Activated CD4-positive, alpha-beta T cell treated with anti-CD3 and anti-CD28 coated beads for 4 hours (primary cell): ENCODE results near the gene PTPRJ.

Source experiments
- DNase-seq, 2 donors: peaks; one replicate each; pipeline ENCODE4 v3.0.0-alpha.2; 2020

The PTPRJ gene

DNA sequence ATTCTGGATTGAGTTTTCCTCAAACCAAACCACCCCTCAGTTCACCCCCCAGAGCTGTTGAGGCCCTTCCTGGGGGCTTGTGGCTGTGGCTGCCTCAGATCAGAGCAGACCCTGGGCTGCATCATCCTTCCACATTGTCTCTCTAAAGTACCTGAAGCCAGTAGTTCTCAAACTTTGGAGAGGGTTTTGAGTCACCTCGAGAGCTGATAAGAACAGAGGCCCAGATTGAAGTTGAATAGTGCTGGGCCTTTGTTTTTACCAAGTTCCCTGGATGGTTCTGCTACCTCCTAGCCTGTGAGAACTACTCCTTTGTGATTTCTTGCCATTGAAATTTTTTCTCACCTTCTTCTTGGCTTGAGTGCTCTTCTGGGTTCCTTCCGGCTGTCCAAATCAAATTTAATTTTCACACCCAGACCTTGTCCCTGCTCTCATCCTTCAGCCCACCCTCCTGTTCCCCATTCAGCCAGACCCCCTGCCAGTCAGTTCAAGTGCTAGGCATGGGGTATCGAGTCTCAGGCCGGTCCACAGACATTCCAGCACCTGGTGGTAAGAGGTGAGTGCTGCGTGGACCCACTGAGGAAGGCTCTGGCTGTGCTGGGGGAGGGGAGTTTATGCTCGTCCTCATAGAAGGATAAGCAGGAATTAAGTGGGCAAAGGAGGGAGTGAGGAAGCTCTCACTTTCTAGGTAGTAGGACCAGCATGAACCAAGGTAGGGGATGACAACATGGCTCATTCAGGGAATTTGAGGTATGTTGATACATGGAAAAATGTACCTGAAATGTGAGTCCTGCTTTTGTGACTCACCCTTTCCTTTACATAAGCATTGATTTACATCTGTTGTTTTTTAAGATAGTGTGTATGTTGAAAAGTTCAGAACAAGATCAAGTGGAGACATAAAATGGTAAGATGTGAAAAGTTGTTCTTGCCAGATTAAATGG, 116.5 kb downstream of the PTPRJ start:
- DNase-seq, result no peak

DNA sequence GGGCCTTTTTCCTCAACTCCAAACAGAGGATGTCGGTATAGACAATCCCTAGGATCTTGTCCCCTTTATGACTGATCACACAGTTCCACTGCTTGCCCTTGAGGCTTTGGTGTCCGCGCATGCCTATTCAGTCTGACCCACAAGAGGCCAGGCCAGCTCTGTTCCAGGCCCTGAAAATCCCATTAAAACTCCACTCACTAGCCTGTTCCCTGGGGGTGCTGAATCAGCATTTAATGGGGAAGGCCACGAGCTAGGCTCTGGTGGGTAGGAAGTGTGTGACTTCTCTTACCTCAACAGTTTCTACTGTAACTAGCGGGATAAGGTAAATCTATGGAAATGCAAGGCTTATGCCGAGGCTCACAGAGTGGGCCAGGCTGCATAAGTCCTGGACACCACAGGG, 117.7 kb downstream of the PTPRJ start:
- no peak for DNase-seq

DNA sequence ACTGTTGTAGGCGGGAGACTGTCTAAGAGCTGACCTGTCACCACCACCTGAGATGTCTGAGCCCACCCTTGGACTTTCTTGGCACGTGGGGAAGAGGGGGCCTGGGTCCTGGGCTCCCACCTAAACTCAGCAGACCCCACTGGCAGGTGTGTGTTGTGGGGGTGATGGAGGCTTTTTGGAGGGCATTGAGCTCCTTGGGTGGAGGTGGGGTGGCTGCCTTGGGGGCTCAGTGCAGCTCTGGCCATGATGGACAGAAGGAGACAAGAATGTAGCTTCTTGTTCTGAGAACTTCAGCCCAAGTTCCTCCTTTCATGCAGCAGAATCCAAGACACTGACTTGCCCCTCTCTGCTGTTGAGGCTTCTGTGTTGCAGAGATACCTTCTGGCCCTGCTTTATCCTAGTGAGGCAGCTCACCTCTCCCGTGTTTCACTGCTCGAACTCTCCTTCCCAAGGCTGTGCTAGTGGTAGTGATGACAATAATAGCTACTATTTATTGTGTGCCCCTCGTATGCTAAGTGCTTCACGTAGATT, 119.6 kb downstream of the PTPRJ start:
- DNase-seq, result no peak

DNA sequence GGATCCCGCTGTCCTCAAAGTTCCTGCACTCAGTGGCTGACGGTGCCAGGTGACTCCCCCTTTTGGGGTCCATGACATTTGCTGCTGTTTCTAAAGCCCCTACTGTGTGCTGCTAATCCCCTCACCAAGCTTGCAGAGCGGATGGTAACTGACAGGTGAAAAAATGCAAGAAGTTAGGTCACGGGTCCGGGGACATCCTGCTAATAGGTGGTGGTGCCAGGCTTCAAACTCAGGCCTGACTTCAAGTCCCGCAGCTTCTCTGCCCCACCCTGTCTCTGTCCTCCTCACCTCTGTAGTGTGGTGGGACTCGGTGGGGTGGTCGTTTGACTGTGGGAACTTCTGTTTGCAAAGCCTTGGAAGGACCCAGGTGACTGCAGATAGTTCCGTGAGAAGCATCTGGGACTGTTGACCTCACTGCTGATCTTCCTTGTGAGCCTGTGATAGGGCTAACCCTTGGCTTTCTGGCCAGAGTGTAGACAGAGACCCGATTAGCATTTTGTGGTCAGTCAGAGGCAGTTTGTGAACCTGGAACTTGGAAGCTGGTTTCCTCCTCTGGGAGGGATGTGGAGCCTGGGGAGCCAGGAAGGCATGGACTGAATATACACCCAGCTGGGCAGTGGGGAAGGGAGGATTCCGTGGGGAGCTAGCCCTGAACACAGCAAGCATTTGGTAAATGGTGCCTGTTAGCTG, 120.8 kb downstream of the PTPRJ start:
- DNase-seq, result no peak

DNA sequence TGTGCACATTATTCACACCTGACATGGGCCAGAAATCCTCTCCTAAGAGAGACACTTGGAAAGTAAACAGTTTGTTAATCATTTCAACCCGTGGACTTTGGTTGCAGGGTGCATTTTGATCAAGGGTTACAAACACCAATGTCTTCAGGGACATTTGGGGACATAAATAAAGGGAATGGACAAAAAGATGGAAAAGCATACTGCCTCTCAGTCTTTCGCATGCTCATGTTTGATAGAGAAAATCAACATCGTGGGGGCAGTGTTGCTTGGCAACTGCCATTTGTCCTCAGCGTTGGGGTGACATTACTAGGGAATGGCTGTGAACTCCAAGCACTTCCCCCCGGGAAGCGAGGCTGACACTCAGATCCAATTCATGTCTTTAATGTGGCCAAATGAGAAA, 121.6 kb downstream of the PTPRJ start:
- DNase-seq, result no peak

DNA sequence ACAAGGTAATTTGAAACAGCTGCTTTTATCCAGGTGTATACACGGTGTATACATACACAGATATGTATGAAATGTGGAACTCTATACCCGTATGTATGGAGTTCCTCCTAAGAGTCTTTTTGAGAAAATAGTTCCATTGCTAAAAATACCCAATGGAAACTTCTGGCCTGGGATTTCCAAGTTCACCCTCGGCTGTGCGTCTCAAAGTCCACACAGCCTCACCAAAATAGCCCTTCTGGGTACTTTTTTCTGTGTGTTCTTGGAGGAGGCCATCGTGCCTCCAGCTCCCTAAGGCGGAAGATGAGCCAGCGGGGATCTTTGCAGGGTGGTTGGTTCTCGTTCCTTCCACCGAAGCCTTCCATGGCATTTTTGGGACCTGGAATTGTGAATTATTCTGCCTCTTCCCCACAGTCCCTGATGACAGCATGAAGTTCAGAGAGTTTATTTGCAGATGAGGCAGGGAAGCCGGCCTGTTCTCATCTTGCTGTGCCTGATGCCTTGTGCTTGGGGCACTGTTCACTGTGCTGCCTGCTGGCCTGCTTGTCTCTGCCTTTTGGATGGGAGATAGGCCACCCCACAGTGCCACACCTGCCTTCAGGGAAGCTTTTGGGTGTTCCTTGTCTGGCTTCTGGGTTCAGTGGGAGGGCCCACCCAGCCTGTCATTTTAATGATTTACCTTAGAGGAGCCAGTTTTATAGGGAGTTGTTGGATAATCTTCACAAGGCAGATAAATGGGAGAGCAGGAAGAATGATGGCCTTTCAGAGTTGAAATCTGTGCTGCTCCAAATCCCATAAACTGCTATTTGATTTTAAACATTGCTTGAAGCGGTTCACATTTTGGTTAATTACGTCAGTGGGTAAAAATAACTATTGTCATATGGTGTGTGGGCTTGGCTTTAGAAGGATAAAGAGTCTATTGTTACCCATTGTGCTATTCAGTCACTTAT, 123.5 kb downstream of the PTPRJ start:
- no peak for DNase-seq

DNA sequence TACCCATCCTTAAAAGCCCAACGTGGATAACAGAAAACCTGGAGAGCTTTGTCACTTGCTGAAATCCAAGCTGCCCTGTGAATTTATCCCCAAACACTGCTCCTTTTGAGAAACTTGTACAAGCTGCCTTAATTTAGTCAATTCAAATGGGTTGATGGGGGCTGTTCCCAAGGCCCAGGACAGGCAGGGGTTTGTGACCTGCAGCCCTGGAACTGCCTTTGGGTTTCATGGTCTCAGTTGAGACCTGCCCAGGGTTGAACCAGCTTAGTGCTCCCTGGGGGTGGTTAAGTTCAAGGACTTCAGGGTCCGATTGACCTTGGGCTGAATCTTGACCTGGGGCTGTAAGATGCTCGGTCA, 124.2 kb downstream of the PTPRJ start:
- no peak for DNase-seq

DNA sequence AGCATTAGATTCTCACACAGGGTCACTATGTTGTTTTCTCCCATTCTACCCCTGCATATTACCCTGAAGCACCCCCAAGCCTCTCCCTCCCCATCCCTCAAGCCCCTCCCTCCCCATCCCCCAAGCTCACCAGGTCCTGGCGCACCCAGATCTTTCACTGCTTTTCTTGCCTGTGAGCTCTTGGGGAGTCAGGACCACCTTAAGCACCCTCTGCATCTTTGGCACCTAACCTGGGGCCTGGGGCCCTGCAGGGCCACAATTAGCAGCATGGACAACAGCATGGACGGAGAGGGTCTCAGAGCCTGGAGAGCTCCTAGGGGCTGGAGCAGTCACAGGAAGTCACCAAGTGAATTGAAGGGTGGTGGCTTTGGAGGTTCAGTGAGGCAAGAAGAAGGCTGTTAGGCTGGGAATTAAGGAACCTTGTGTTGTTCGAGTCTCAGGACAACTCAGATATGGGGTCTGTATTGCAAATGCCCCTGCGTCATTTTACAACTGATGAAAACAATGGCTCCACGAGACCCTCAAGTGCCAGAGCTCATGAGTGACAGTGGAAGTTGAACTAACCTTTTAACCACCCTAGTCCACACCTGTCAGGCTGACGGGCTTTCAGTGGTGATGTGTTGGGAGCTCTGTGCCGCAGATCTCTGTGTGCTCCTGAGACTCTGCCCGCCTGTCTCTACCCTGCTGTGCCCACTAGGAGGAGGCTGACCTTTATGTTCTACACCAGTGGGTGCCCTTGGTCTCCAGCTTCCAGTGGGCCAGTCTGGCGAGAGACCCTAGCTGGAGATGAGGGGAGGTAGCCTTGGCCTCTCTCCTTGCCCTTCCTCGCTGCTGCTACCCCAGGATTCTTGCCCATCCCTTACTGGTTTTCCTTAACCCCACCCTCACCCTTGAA, 125.0 kb downstream of the PTPRJ start:
- no peak for DNase-seq

DNA sequence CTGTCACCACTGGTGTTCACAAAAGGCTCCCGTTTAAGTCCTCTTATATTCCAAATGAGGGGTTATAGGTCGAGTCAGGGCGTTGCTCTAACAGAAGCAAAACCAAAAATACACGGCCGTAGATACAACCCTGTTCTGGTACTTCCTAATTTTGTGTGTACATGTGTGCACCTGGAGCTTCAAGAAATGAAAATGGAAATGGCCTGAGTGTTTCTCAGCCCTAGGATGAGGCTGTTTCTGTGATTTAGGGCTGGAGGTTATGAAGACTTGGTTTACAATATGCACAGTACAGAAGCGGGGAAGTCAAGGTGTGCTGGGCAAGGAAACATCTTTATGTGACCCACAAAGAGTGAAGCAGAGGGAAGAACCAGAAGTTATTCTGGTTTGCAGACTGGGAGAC, 125.8 kb downstream of the PTPRJ start:
- DNase-seq, result no peak

DNA sequence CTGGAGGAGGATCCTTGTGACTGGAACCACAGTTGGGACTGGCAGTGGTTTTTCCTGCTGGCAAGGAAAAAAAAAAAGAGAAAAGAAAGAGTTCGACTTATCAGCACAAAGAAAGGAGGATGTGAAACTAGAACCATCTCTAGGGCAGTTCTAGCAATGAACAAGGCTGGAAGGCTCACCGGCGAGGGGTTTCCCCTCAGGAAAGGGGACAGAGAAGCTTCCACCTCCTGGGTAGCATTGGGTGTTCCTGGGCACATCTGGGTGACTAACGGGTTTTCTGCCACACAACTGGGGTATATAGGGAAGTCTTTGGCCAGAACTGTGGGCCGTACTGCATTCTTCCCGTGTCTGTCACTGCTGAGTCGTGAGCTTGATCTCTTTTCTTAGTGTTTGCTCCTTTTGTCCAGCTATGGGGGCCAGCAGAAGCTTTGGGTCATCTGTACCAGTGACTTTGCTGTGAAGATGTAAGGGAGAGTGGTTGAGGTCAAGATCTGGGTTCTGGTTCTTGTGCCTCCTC, 126.9 kb downstream of the PTPRJ start:
- DNase-seq, result peak; percentile 16 to 32

DNA sequence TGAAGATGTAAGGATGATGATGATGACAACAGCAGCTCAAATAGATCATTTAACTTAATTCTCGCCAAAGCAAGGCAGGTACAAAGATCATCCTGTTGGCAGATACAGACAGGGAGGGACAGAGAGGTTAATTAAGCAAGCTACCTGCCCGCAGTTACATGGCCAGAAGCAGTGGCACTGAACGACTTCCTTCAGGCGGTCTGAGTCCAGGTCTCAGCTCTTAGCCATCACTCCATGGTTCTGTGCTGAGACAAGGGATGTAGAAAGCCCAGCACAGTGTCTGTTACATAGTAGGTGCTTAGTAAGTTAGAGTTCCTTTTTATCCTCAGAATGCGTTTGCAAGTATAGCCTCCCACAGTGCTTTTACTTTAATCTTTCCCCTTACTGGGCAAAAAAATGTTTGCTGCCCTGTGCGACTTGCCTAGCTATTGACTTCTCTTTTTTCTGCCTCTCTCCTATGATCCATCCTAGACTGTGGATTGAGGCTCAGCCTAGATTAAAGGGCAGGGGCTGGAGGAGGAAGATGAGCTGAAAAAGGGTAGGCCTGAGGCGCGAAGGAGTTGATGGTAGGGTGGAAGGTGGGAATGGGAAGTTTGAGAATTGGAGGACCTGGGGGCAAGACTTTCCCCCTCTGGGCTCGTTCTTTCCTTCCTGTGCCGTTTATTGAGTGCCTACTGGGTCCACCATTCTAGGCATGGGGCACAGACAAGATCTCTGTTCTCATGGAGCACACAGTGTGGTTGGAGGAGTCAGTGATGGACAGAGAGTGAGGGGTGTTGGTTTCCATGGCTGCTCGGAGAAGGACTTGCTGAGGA, 128.1 kb downstream of the PTPRJ start:
- no peak for DNase-seq

DNA sequence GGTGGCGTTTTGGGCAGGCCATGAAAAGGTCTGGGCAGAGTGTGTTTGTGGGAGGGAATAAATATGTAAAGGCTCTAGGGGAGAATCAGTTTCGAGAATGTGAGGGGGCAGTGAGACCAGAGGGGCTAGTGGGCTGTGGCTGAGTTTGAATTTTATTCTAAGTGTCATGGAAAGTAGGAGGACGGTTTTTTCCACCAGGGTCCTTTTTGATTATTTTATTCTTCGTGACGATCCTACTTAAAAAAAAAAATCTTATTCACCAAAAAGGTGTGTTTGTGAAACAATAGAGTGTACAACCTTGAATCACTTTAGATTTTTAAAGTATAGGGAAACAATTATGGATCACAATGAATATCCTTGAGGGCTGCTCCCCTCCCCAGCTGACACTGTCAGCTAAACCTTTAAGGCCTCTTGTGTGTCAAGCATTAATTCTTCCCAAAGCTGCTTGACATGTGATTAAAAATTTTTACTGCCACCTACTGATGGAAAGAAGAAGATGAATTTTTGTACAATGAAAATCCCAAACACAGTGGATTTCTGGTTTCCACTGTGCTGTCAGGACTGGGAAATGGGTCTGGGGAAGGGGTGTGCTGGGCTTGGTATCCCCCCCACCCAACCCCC, 128.8 kb downstream of the PTPRJ start:
- no peak for DNase-seq

DNA sequence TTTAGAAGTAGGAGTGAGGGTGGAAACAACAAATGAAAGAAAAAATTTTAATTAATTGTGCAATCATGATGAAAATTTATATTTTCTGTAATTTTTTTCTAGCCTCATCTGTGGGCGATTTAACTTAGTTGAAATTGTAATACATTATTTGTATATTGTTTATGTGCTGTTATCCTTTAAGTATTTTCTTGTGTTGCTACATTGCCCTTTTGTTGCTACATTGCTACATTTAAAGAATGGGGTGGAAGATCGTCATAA, 130.1 kb downstream of the PTPRJ start:
- DNase-seq, result no peak

DNA sequence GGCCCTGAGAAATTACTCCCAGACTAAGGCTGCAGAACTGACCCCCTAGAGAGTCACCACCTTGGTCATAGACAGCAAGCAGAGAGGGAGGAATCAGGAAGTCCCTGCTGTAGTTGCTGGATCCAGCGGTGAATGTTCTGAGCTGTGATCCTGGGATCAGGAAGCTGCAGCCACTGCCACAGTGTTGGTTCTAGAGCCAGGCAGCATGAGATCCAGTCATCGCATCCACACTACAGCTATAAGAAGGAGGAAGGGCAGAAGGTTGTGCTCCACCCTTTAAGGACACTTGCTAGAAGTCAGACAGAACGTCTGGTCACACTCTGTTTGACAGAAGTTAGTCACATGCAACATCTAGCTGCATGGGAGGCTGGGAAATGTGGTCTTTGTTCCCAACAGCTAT, 131.5 kb downstream of the PTPRJ start:
- no peak for DNase-seq

DNA sequence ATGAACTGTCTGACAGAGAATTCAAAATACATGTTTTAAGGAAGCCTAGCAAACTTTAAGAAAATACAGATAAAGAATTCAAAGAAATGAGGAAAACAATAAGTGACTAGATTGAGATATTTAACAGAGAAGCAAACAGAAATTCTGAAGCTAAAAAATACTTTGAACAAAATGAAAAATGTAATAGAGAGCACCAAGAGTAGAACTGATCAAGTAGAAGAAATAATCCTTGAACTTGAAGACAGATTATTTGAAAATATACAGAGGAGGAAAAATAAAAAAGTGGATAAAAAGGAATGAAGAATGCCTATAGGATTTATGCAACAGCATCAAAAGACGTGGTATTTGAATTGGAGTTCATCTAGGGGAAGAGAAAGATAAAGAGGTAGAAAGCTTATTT, 134.4 kb downstream of the PTPRJ start:
- DNase-seq, result no peak

DNA sequence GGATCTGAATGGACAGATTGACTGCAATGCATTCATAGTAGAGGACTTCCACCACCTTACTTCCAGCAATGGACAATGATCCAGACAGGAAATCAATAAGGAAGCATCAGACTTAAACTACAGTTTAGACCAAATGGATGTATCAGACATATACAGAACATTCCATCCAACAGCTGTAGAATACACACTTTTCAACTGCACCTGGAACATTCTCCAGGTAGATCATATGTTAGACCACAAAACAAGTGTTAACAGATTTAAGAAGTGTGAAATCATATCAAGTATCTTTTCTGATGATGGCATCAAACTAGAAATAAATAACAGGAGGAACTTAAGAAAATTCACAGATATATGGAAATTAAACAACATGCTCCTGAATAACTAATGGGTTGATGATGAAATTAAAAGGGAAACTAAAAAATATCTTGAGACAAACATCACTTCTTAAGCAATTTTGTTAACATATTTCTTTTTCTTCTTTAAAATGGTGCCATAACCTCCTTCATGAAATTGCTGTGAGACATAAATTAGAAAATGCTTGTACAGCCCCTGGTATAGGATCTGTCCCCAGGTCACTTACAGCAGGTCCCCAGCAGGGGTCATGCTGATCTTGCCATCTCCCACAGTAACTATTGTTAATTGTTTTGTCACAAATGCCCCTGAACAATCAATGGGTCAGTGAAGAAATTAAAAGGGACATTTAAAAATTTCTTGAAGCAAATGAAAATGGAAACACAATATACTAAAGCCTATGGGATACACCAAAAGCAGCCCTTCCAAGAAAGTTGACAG, 136.3 kb downstream of the PTPRJ start:
- no peak for DNase-seq

DNA sequence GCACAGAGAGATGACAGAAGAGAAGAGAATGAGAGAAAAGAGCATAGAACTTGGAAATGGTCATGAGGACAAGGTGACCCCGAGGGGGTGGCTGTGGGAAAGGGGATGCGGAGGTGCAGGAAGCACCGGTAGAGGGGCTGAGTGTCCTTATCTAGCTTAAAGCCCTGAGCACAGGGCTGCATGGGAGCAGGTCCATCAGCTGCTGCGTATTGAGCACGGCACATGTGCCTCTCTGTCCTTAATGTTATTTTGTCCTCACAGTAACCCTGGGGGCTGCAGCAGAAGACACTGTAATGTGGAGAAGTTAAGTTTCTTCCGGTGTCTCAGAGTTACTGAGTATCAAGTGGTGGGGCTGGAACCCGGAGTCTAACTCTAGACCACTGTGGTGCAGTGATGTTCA, 141.9 kb downstream of the PTPRJ start:
- DNase-seq, result no peak

DNA sequence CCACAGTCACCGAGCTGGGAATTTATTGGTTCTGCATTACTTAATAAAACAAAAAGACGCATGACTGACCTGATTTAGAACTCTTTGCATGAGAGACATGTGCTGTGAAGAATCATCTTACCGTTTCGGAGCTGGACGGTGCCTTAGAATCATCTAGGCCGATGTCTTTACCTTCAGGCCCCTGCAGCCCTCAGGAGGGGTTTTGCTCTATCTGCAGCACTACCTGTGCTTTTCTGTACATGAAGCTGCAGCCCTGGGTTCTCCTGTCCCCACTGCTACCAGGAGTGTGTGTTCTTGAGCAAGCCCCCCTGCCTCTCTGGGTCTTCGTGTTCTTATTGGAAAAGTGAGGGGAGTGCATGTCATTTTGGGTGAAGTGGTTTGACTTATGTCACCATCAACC, 142.3 kb downstream of the PTPRJ start:
- no peak for DNase-seq

DNA sequence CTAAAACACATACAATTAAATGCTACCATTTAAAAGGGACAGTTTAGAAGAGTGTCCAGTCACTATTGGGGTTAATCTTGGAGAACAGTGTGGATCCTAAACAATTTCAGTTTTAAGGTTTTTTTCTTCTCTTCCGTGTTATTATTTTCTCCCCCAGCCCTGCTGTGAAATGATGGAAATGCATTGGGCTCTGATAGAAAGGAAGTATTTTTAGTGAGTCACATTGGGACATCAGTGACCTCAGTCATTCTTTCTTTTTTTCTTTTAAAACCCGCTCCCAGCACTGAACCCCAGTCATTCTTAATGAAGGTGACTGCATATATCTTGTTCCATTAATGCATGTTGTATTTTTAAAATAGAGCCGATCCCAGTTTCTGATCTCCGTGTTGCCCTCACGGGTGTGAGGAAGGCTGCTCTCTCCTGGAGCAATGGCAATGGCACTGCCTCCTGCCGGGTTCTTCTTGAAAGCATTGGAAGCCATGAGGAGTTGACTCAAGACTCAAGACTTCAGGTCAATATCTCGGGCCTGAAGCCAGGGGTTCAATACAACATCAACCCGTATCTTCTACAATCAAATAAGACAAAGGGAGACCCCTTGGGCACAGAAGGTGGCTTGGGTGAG, 143.0 kb downstream of the PTPRJ start:
- no peak for DNase-seq
